Measurements from ENCODE around the gene GDPD5.

Gene GDPD5

GRCh38 chr11:75450236-75450635, 75.5 kb downstream of the GDPD5 start:
- DNase-seq (ENCODE audit: low read depth in 2 of 3, low spot score in 2 of 3) = no peak

GRCh38 chr11:75449776-75450175, 76.0 kb downstream of the GDPD5 start:
- DNase-seq (ENCODE audit: low read depth in 2 of 3, low spot score in 2 of 3) = no peak

- DNase-seq (ENCODE audit: low read depth in 2 of 3, low spot score in 2 of 3) = no peak
These were observed 76.5 kb downstream of the GDPD5 start for GRCh38 chr11:75449271-75449670.

GRCh38 chr11:75447415-75447814, 78.3 kb downstream of the GDPD5 start:
- DNase-seq (ENCODE audit: low read depth in 2 of 3, low spot score in 2 of 3) = no peak

GRCh38 chr11:75445315-75445953, 80.3 kb downstream of the GDPD5 start:
- peak; percentile 22 to 57 (median 54) for DNase-seq (ENCODE audit: low read depth in 2 of 3, low spot score in 2 of 3)

GRCh38 chr11:75443043-75443442, 82.7 kb downstream of the GDPD5 start:
- no peak for DNase-seq (ENCODE audit: low read depth in 2 of 3, low spot score in 2 of 3)

GRCh38 chr11:75442161-75442885, 83.4 kb downstream of the GDPD5 start:
- DNase-seq (ENCODE audit: low read depth in 2 of 3, low spot score in 2 of 3) = no peak

- DNase-seq (ENCODE audit: low read depth in 2 of 3, low spot score in 2 of 3) = no peak
These were observed 84.0 kb downstream of the GDPD5 start for GRCh38 chr11:75441804-75442132.

- DNase-seq (ENCODE audit: low read depth in 2 of 3, low spot score in 2 of 3) = no peak
These were observed 84.6 kb downstream of the GDPD5 start for GRCh38 chr11:75440960-75441803.

- DNase-seq (ENCODE audit: low read depth in 2 of 3, low spot score in 2 of 3) = no peak
These were observed 86.1 kb downstream of the GDPD5 start for GRCh38 chr11:75439495-75440120.

- no peak for DNase-seq (ENCODE audit: low read depth in 2 of 3, low spot score in 2 of 3)
These were observed 86.7 kb downstream of the GDPD5 start for GRCh38 chr11:75439026-75439425.

GRCh38 chr11:75437966-75438659, 87.6 kb downstream of the GDPD5 start:
- DNase-seq (ENCODE audit: low read depth in 2 of 3, low spot score in 2 of 3) = no peak

GRCh38 chr11:75436806-75437205, 88.9 kb downstream of the GDPD5 start:
- no peak for DNase-seq (ENCODE audit: low read depth in 2 of 3, low spot score in 2 of 3)

- no peak for DNase-seq (ENCODE audit: low read depth in 2 of 3, low spot score in 2 of 3)
These were observed 90.2 kb downstream of the GDPD5 start for GRCh38 chr11:75435571-75435925.

- DNase-seq (ENCODE audit: low read depth in 2 of 3, low spot score in 2 of 3) = no peak
These were observed 90.7 kb downstream of the GDPD5 start for GRCh38 chr11:75434886-75435570.

GRCh38 chr11:75434051-75434450, 91.7 kb downstream of the GDPD5 start:
- DNase-seq (ENCODE audit: low read depth in 2 of 3, low spot score in 2 of 3) = no peak

- no peak for DNase-seq (ENCODE audit: low read depth in 2 of 3, low spot score in 2 of 3)
These were observed 92.3 kb downstream of the GDPD5 start for GRCh38 chr11:75433443-75433842.

- DNase-seq (ENCODE audit: low read depth in 2 of 3, low spot score in 2 of 3) = no peak
These were observed 92.8 kb downstream of the GDPD5 start, which contains the start of gene KLHL35 for GRCh38 chr11:75432911-75433321. Gene KLHL35, minus strand, starts transcription at chr11:75433203. Its CDS starts 2,574 bp downstream, at chr11:75430629.

- DNase-seq (ENCODE audit: low read depth in 2 of 3, low spot score in 2 of 3) = no peak
These were observed 93.9 kb downstream of the GDPD5 start for GRCh38 chr11:75431533-75432525.
